ENCODE data around the gene SPATS2L. TPM values are rescaled to one million over a fixed set of nuclear protein-coding genes. Genes with fewer than 3 reads are reported as not detected.

Gene SPATS2L
- polyA plus RNA-seq, 1 of the 3 experiments (the other 2 are of a cell fraction): 86.8 TPM

- peak overlapping the region in 1 of 2 experiments; percentile 16; a peak in 1 of 4 replicates for H3K27ac ChIP-seq (ENCODE audit: low read depth in 2 of 2, low read length in 1 of 2)
- no peak for DNase-seq
- no peaks in the 10 kb centered on the region for H3K9me2 ChIP-seq
- H3K27me3 ChIP-seq (ENCODE audit: insufficient read depth): no peaks in the 10 kb centered on the region
- no peak overlapping the region for H3K9ac ChIP-seq
- peaks cover 20% of the 10 kb centered on the region for H3F3A ChIP-seq (replicated peaks; ENCODE audit: insufficient read depth)
- ChIA-PET POLR2A (no interaction called here), CTCF (interaction anchor here (1.2 to 4.5 kb wide), 3 partner anchors 9 to 55 kb away, joined by 3 to 20 read pairs (median 4); partner anchors contain the start of gene KCTD18)
- 57% methylated on average over 3 of the region's 4 CpGs for WGBS (ENCODE audit: low lambda C conversion rate)
- no peak overlapping the region for H3K4me3 ChIP-seq (ENCODE audit: low read depth in 2 of 2, low read length in 1 of 2)
- H3K4me2 ChIP-seq: no peak overlapping the region
- H3K79me2 ChIP-seq (ENCODE audit: insufficient read depth): no peaks in the 10 kb centered on the region; the same call in 1 of the 2 replicates
- H3K4me1 ChIP-seq (ENCODE audit: control insufficient read depth in 1 of 2, insufficient read depth in 2 of 2, low read depth in 1 of 2, low read length in 1 of 2): peaks cover 14 to 15% of the 10 kb centered on the region in 2 experiments; a peak in 3 of 4 replicates
- TF ChIP-seq MAX (IDR thresholded peaks at IDR 0.05; ENCODE audit: low read depth) (0 out of 2 replicates have a peak, but pooled peaks have one; percentile 13), JUND (IDR thresholded peaks at IDR 0.05) (peak; percentile 54), TCF12 (IDR thresholded peaks at IDR 0.05) (no peak), NFIC (IDR thresholded peaks at IDR 0.05; ENCODE audit: borderline replicate concordance) (peak; percentile 20; the same call in 1 of the 2 replicates), FOSL2 (IDR thresholded peaks at IDR 0.05; ENCODE audit: borderline replicate concordance, low read depth) (peak; percentile 70; the same call in 1 of the 2 replicates)
- H3K9me3 ChIP-seq: no peaks in the 10 kb centered on the region
- no peak overlapping the region for H2AFZ ChIP-seq (ENCODE audit: low read depth)
- peaks cover 10 to 38% of the 10 kb centered on the region in 2 experiments for H3K36me3 ChIP-seq (replicated peaks in 1 of 2; ENCODE audit: control insufficient read depth in 1 of 2, insufficient read depth in 2 of 2, low read length in 1 of 2)
- H4K20me1 ChIP-seq (ENCODE audit: insufficient read depth): no peaks in the 10 kb centered on the region
Measured at GRCh38 chr2:200454927-200455801, 148.7 kb downstream of the SPATS2L start.

- Histone ChIP-seq H3K4me1 (ENCODE audit: control insufficient read depth in 1 of 2, insufficient read depth in 2 of 2, low read depth in 1 of 2, low read length in 1 of 2) (peaks cover 14 to 15% of the 10 kb centered on the region in 2 experiments; a peak in 3 of 4 replicates), H3K36me3 (replicated peaks in 1 of 2; ENCODE audit: control insufficient read depth in 1 of 2, insufficient read depth in 2 of 2, low read length in 1 of 2) (peaks cover 7 to 33% of the 10 kb centered on the region in 2 experiments), H4K20me1 (ENCODE audit: insufficient read depth) (no peaks in the 10 kb centered on the region), H2AFZ (ENCODE audit: low read depth) (no peak overlapping the region), H3K27ac (ENCODE audit: low read depth in 2 of 2, low read length in 1 of 2) (peak overlapping the region in 1 of 2 experiments; percentile 16; a peak in 1 of 4 replicates), H3K4me2 (no peak overlapping the region), H3K9ac (no peak overlapping the region), H3K9me3 (no peaks in the 10 kb centered on the region), H3K79me2 (ENCODE audit: insufficient read depth) (no peaks in the 10 kb centered on the region; the same call in 1 of the 2 replicates), H3F3A (replicated peaks; ENCODE audit: insufficient read depth) (peaks cover 20% of the 10 kb centered on the region), H3K4me3 (ENCODE audit: low read depth in 2 of 2, low read length in 1 of 2) (no peak overlapping the region), H3K27me3 (ENCODE audit: insufficient read depth) (no peaks in the 10 kb centered on the region), H3K9me2 (no peaks in the 10 kb centered on the region)
- POLR2A ChIA-PET: no interaction called here
- CTCF ChIA-PET: interaction anchor here (1.4 to 4.5 kb wide), 2 partner anchors 8 to 15 kb away, joined by 4 to 20 read pairs; no protein-coding TSS in a partner anchor
- WGBS (ENCODE audit: low lambda C conversion rate): 93% methylated on average over 4 of the region's 4 CpGs
- no peak for DNase-seq
- no peak for TF ChIP-seq SMC3 (IDR thresholded peaks at IDR 0.05; ENCODE audit: low read depth, low read length)
- no peak for TF ChIP-seq EP300 (IDR thresholded peaks at IDR 0.05; ENCODE audit: borderline replicate concordance in 1 of 2, low read depth in 1 of 2, low read length in 1 of 2)
- no peak for TF ChIP-seq RXRA (IDR thresholded peaks at IDR 0.05; ENCODE audit: borderline replicate concordance, low read depth)
- TF ChIP-seq USF2 (IDR thresholded peaks at IDR 0.05; ENCODE audit: borderline replicate concordance, low read depth, low read length): no peak
- TF ChIP-seq SIN3A (IDR thresholded peaks at IDR 0.05; ENCODE audit: borderline replicate concordance, low read depth, low read length): no peak
- TF ChIP-seq GATA2 (CRISPR knock-in tag; IDR thresholded peaks at IDR 0.05): no peak
- no peak for TF ChIP-seq TCF12 (IDR thresholded peaks at IDR 0.05)
- no peak for TF ChIP-seq REST (IDR thresholded peaks at IDR 0.05; ENCODE audit: low read depth, low read length)
- no peak for TF ChIP-seq MEF2A (IDR thresholded peaks at IDR 0.05; ENCODE audit: borderline replicate concordance, low read depth)
- no peak for TF ChIP-seq FOXJ3 (CRISPR knock-in tag; IDR thresholded peaks at IDR 0.05)
- TF ChIP-seq FOSL2 (IDR thresholded peaks at IDR 0.05; ENCODE audit: borderline replicate concordance, low read depth): no peak
- TF ChIP-seq PBX3 (IDR thresholded peaks at IDR 0.05): no peak
- no peak for TF ChIP-seq CTCF (IDR thresholded peaks at IDR 0.05)
- no peak for TF ChIP-seq NRF1 (IDR thresholded peaks at IDR 0.05; ENCODE audit: low read depth, low read length)
Measured at GRCh38 chr2:200455958-200456421, 149.5 kb downstream of the SPATS2L start.
